Measurements from ENCODE around the gene MAP4K2.

Gene MAP4K2

GRCh38 chr11:64766881-64767280 lies 36.1 kb downstream of the MAP4K2 start:
- no peak for DNase-seq

- no peak for DNase-seq
Measured at GRCh38 chr11:64765851-64766665, 37.0 kb downstream of the MAP4K2 start.

GRCh38 chr11:64765291-64765850 lies 37.6 kb downstream of the MAP4K2 start:
- no peak for DNase-seq

- no peak for DNase-seq
Measured at GRCh38 chr11:64764753-64765152, 38.3 kb downstream of the MAP4K2 start.

- no peak for DNase-seq
Measured at GRCh38 chr11:64764040-64764611, 38.9 kb downstream of the MAP4K2 start.

- no peak for DNase-seq
Measured at GRCh38 chr11:64763526-64764039, 39.4 kb downstream of the MAP4K2 start.

- no peak for DNase-seq
Measured at GRCh38 chr11:64762674-64763525, 40.1 kb downstream of the MAP4K2 start.

- DNase-seq, result no peak
Measured at GRCh38 chr11:64762277-64762673, 40.7 kb downstream of the MAP4K2 start.

GRCh38 chr11:64760759-64761420 lies 42.1 kb downstream of the MAP4K2 start:
- DNase-seq, result no peak

GRCh38 chr11:64759722-64760719 lies 43.0 kb downstream of the MAP4K2 start, which contains the start of gene PYGM:
Gene PYGM (minus strand): TSS chr11:64759974. CDS start chr11:64759898, 76 bp downstream.
- DNase-seq, result no peak

- no peak for DNase-seq
Measured at GRCh38 chr11:64759131-64759721, 43.8 kb downstream of the MAP4K2 start.

GRCh38 chr11:64758330-64759079 lies 44.5 kb downstream of the MAP4K2 start:
- no peak for DNase-seq

GRCh38 chr11:64757549-64758329 lies 45.3 kb downstream of the MAP4K2 start:
- DNase-seq, result no peak

GRCh38 chr11:64755681-64756361 lies 47.2 kb downstream of the MAP4K2 start:
- no peak for DNase-seq

- DNase-seq, result no peak
Measured at GRCh38 chr11:64754919-64755662, 47.9 kb downstream of the MAP4K2 start.

GRCh38 chr11:64754124-64754918 lies 48.7 kb downstream of the MAP4K2 start:
- DNase-seq, result no peak
